Gastroesophageal sphincter (tissue), 3 donors: Measurements from ENCODE around the gene GDPGP1.
"Not testable (repeated sequence)": the region's sequence is repeated elsewhere in the genome, so short reads cannot be mapped to it uniquely, and the experiment has no call there.

Experiments
- CTCF ChIP-seq, 4 experiments: fragments of 200-600 bp in 2 of 4; fragments of 450-650 bp in 2 of 4; sonication (generic) in 1 of 4; IDR thresholded peaks; one replicate each; pipeline ENCODE4 v1.5.1; 2017 to 2019; ENCODE audit warnings: antibody characterized with exemption in 4 of 4, mild to moderate bottlenecking in 2 of 4, moderate library complexity in 2 of 4
- POLR2A ChIP-seq, 2 donors: fragments of 450-650 bp; IDR thresholded peaks; one replicate each; pipeline ENCODE4 v1.6.1; 2017; ENCODE audit warnings: antibody characterized with exemption in 2 of 2, mild to moderate bottlenecking in 2 of 2, moderate library complexity in 1 of 2
- POLR2AphosphoS5 ChIP-seq: sonication (generic); formaldehyde crosslinking; IDR thresholded peaks from one replicate; pipeline ENCODE4 v1.6.1; 2017; ENCODE audit warnings: antibody characterized with exemption

GRCh38 chr15:90278467-90278866 is 44.5 kb downstream of the GDPGP1 start:
- TF ChIP-seq CTCF (IDR thresholded peaks at IDR 0.05); POLR2A (IDR thresholded peaks at IDR 0.05); POLR2AphosphoS5: not testable (repeated sequence)
